Measurements from ENCODE around the gene RFFL.

GRCh38 chr17:35097776-35098175, 34.3 kb upstream of the RFFL start:
- TF ChIP-seq CTCF (IDR thresholded peaks at IDR 0.05): no peak
- no peak for TF ChIP-seq RAD21 (conservative IDR thresholded peaks at IDR 0.05 in 1 of 2, IDR thresholded peaks at IDR 0.05 in 1 of 2)
- no peak for TF ChIP-seq ZNF302 (CRISPR knock-in tag; IDR thresholded peaks at IDR 0.05)
- TF ChIP-seq JUN (IDR thresholded peaks at IDR 0.05): no peak
- no peak for TF ChIP-seq HOXA7 (CRISPR knock-in tag; IDR thresholded peaks at IDR 0.05)
- TF ChIP-seq POLR2A (IDR thresholded peaks at IDR 0.05; ENCODE audit: low read length): no peak
- no peak for TF ChIP-seq ZFP36 (IDR thresholded peaks at IDR 0.05; ENCODE audit: borderline replicate concordance, partially characterized antibody)
- TF ChIP-seq EP300 (IDR thresholded peaks at IDR 0.05): no peak
- TF ChIP-seq KDM1A (IDR thresholded peaks at IDR 0.05; ENCODE audit: low read depth): no peak
- TF ChIP-seq RNF2 (IDR thresholded peaks at IDR 0.05; ENCODE audit: borderline replicate concordance, low read depth): no peak
- TF ChIP-seq POLR2AphosphoS2 (conservative IDR thresholded peaks at IDR 0.05; ENCODE audit: low read length): no peak
- no peak for TF ChIP-seq RCOR1 (IDR thresholded peaks at IDR 0.05; ENCODE audit: low read depth, low read length)
- no peak for TF ChIP-seq CHD2 (IDR thresholded peaks at IDR 0.05; ENCODE audit: low read length, partially characterized antibody)
